Skeletal muscle satellite cell (primary cell): ENCODE data around the gene ANAPC4.

Experiments
- H3K27me3 ChIP-seq: 2 replicates; pipeline ENCODE4 v1.7.0; 2013; ENCODE audit warnings: low read length; ENCODE audit not compliant: control insufficient read depth, insufficient read depth
- H3K36me3 ChIP-seq: 2 replicates; pipeline ENCODE4 v1.7.0; 2013; ENCODE audit warnings: mild to moderate bottlenecking, control low read depth, low read length; ENCODE audit not compliant: insufficient read depth
- H3K4me1 ChIP-seq: 2 replicates; pipeline ENCODE4 v1.7.0; 2013; ENCODE audit warnings: low read length; ENCODE audit not compliant: control insufficient read depth, insufficient read depth
- H3K4me2 ChIP-seq: 2 replicates; pipeline ENCODE4 v1.7.0; 2013; ENCODE audit warnings: mild to moderate bottlenecking, low read length
- H3K4me3 ChIP-seq: 2 replicates; pipeline ENCODE4 v1.7.0; 2013; ENCODE audit warnings: low read length
- H3K9ac ChIP-seq: 2 replicates; pipeline ENCODE4 v1.7.0; 2013; ENCODE audit warnings: mild to moderate bottlenecking, low read depth, low read length, moderate library complexity
- H3K9me3 ChIP-seq: replicated peaks from 2 replicates; pipeline ENCODE4 v1.7.0; 2013; ENCODE audit warnings: mild to moderate bottlenecking, control low read depth, low read length

The ANAPC4 gene

GRCh38 chr4:25457053-25457715 is 80.1 kb downstream of the ANAPC4 start:
- Histone ChIP-seq H3K4me2 (no peak overlapping the region), H3K4me3 (no peak overlapping the region), H3K27me3 (no peaks in the 10 kb centered on the region), H3K9ac (no peak overlapping the region), H3K9me3 (no peaks in the 10 kb centered on the region), H3K4me1 (peaks cover 11% of the 10 kb centered on the region), H3K36me3 (no peaks in the 10 kb centered on the region)

GRCh38 chr4:25466966-25467697 is 90.1 kb downstream of the ANAPC4 start:
- Histone ChIP-seq H3K4me3 (no peak overlapping the region), H3K4me2 (no peak overlapping the region), H3K9ac (no peak overlapping the region), H3K36me3 (no peaks in the 10 kb centered on the region), H3K27me3 (peaks cover 5% of the 10 kb centered on the region), H3K4me1 (no peaks in the 10 kb centered on the region), H3K9me3 (no peaks in the 10 kb centered on the region)

- H3K9me3 ChIP-seq: no peaks in the 10 kb centered on the region
- no peak overlapping the region for H3K4me3 ChIP-seq
- H3K9ac ChIP-seq: no peak overlapping the region
- H3K4me2 ChIP-seq: no peak overlapping the region
- no peaks in the 10 kb centered on the region for H3K4me1 ChIP-seq
- H3K36me3 ChIP-seq: no peaks in the 10 kb centered on the region
- peaks cover 5% of the 10 kb centered on the region for H3K27me3 ChIP-seq
These were observed 90.8 kb downstream of the ANAPC4 start for GRCh38 chr4:25467843-25468242.
